ENCODE results near the gene MLLT3.

- no peak for TF ChIP-seq TAF1 (IDR thresholded peaks at IDR 0.05; ENCODE audit: borderline replicate concordance, insufficient read depth, low read length)
- no peak for TF ChIP-seq POLR2AphosphoS5 (IDR thresholded peaks at IDR 0.05; ENCODE audit: low read depth, low read length)
- TF ChIP-seq SIN3A (IDR thresholded peaks at IDR 0.05; ENCODE audit: borderline replicate concordance, insufficient read depth, low read length), result no peak
- no peak for TF ChIP-seq REST (IDR thresholded peaks at IDR 0.05; ENCODE audit: insufficient read depth in 1 of 2, low read depth in 2 of 2, low read length in 2 of 2)
These were observed 219.0 kb downstream of the MLLT3 start for GRCh38 chr9:20403346-20403745.

Data from PFSK-1 (cell line).